IMR-90 (cell line): ENCODE data around the gene NKRF. TPM values are rescaled to one million over a fixed set of nuclear protein-coding genes. Genes with fewer than 3 reads are reported as not detected.
A peak's percentile ranks its signal among the peaks of the same experiment; 100 is the strongest.

Source experiments
- ATAC-seq: fragments of 200-7000 bp; cut with Tn5 transposase; 2 replicates; pipeline ENCODE4 v1.9.1; 2020; ENCODE audit warnings: low read depth, mild to moderate bottlenecking, moderate library complexity
- BruUV-seq: library from RNA; stranded (reverse); fragments of 400-500 nt; replicated peaks from 2 replicates; lab custom pipeline; 2021; lab: Mats Ljungman, UMichigan
- CTCF ChIA-PET: fragments of 300-600 bp; formaldehyde crosslinking; extraction: SDS; loops from one replicate; lab custom pipeline; 2021; ENCODE audit warnings: antibody characterized with exemption; lab: Yijun Ruan, JAX
- POLR2A ChIA-PET: fragments of 300-600 bp; sonication (Branson Sonifier 250); formaldehyde crosslinking; loops from one replicate; lab custom pipeline; 2022; ENCODE audit warnings: antibody characterized with exemption; ENCODE audit not compliant: unreplicated experiment; lab: Charles Lee
- DNase-seq: peaks from one replicate; pipeline ENCODE4 v3.0.0; 2013
- H2AFZ ChIP-seq: replicated peaks from 2 replicates; pipeline ENCODE3; 2013; ENCODE audit warnings: low read length, mild to moderate bottlenecking; ENCODE audit not compliant: poor library complexity
- H2AK5ac ChIP-seq: 2 replicates; pipeline ENCODE4 v1.6.1; 2013; ENCODE audit warnings: low read depth, low read length, inconsistent platforms
- H2AK9ac ChIP-seq: replicated peaks from 2 replicates; pipeline ENCODE3; 2013; ENCODE audit warnings: mild to moderate bottlenecking, low read depth, low read length, moderate library complexity; ENCODE audit not compliant: poor library complexity
- H2BK120ac ChIP-seq: 2 replicates; pipeline ENCODE4 v1.6.1; 2013; ENCODE audit warnings: low read depth, low read length, inconsistent platforms
- H2BK15ac ChIP-seq: 3 replicates; pipeline ENCODE4 v1.6.1; 2013; ENCODE audit warnings: low read depth, low read length, inconsistent platforms
- H2BK20ac ChIP-seq: 2 replicates; pipeline ENCODE4 v1.6.1; 2013; ENCODE audit warnings: low read depth, mild to moderate bottlenecking, inconsistent platforms, low read length, moderate library complexity
- H2BK5ac ChIP-seq: 2 replicates; pipeline ENCODE4 v1.6.1; 2013; ENCODE audit warnings: mild to moderate bottlenecking, low read depth, low read length, inconsistent platforms; ENCODE audit not compliant: poor library complexity, severe bottlenecking
- H3K14ac ChIP-seq: replicated peaks from 2 replicates; pipeline ENCODE4 v1.6.1; 2013; ENCODE audit warnings: low read depth, low read length, inconsistent platforms
- H3K18ac ChIP-seq: 2 replicates; pipeline ENCODE4 v1.6.1; 2013; ENCODE audit warnings: low read depth, low read length, control low read depth
- H3K23ac ChIP-seq: 2 replicates; pipeline ENCODE4 v1.6.1; 2013; ENCODE audit warnings: low read depth, low read length, inconsistent platforms
- H3K27ac ChIP-seq: 2 replicates; pipeline ENCODE4 v1.5.1; 2013; ENCODE audit warnings: mild to moderate bottlenecking, control low read depth, low read length; ENCODE audit not compliant: insufficient read depth
- H3K27me3 ChIP-seq: 2 replicates; pipeline ENCODE4 v1.6.1; 2013; ENCODE audit warnings: low read length; ENCODE audit not compliant: control insufficient read depth, insufficient read depth
- H3K36me3 ChIP-seq: 2 replicates; pipeline ENCODE4 v1.6.1; 2013; ENCODE audit warnings: low read length, mixed read lengths; ENCODE audit not compliant: control insufficient read depth, insufficient read depth
- H3K4ac ChIP-seq: 2 replicates; pipeline ENCODE4 v1.6.1; 2013; ENCODE audit warnings: low read depth, low read length, inconsistent platforms
- H3K4me1 ChIP-seq: 2 replicates; pipeline ENCODE4 v1.6.1; 2013; ENCODE audit warnings: low read length, mixed read lengths; ENCODE audit not compliant: control insufficient read depth, insufficient read depth
- H3K4me2 ChIP-seq: 2 replicates; pipeline ENCODE4 v1.6.1; 2013; ENCODE audit warnings: low read depth, mild to moderate bottlenecking, control low read depth, low read length, moderate library complexity
- H3K4me3 ChIP-seq: 2 replicates; pipeline ENCODE4 v1.5.1; 2013; ENCODE audit warnings: low read depth, mild to moderate bottlenecking, control low read depth, low read length, moderate library complexity; ENCODE audit not compliant: insufficient read depth
- H3K56ac ChIP-seq: 2 replicates; pipeline ENCODE4 v1.6.1; 2013; ENCODE audit warnings: low read length, inconsistent platforms; ENCODE audit not compliant: insufficient read depth; ENCODE audit errors: extremely low read depth
- H3K79me1 ChIP-seq, 2 experiments: 2 replicates each; pipeline ENCODE4 v1.6.1; 2013; ENCODE audit warnings: low read length in 2 of 2, inconsistent platforms in 1 of 2, low read depth in 1 of 2
- H3K9ac ChIP-seq: 2 replicates; pipeline ENCODE4 v1.6.1; 2013; ENCODE audit warnings: low read depth, low read length, control low read depth
- H3K9me1 ChIP-seq: 2 replicates; pipeline ENCODE4 v1.6.1; 2013; ENCODE audit warnings: low read length, inconsistent platforms; ENCODE audit not compliant: insufficient read depth
- H3K9me3 ChIP-seq: 2 replicates; pipeline ENCODE4 v1.6.1; 2013; ENCODE audit warnings: low read length; ENCODE audit not compliant: control insufficient read depth, insufficient read depth
- H4K20me1 ChIP-seq: 2 replicates; pipeline ENCODE4 v1.6.1; 2013; ENCODE audit warnings: low read length, inconsistent platforms; ENCODE audit not compliant: insufficient read depth
- H4K5ac ChIP-seq: 2 replicates; pipeline ENCODE4 v1.6.1; 2013; ENCODE audit warnings: mild to moderate bottlenecking, low read depth, low read length, control low read depth
- H4K8ac ChIP-seq, 2 experiments: 2 replicates each; pipeline ENCODE4 v1.6.1; 2013; ENCODE audit warnings: low read depth in 2 of 2, low read length in 2 of 2, control low read depth in 1 of 2, inconsistent platforms in 1 of 2
- H4K91ac ChIP-seq: 2 replicates; pipeline ENCODE4 v1.6.1; 2013; ENCODE audit warnings: low read depth, low read length, inconsistent platforms; ENCODE audit not compliant: insufficient read depth
- CEBPB ChIP-seq: IDR thresholded peaks from 2 replicates; pipeline ENCODE4 v1.6.1; 2012; ENCODE audit warnings: low read depth, low read length, improper control_type of control experiment
- MAFK ChIP-seq: IDR thresholded peaks from 2 replicates; pipeline ENCODE4 v1.6.1; 2012; ENCODE audit warnings: low read depth, low read length, improper control_type of control experiment
- MAZ ChIP-seq: IDR thresholded peaks from 2 replicates; pipeline ENCODE4 v1.6.1; 2012; ENCODE audit warnings: low read depth, mild to moderate bottlenecking, low read length, improper control_type of control experiment, moderate library complexity, borderline replicate concordance
- NFE2L2 ChIP-seq: fragments of 150-350 bp; IDR thresholded peaks from 2 replicates; pipeline ENCODE4 v1.6.1; 2016; ENCODE audit warnings: low read depth, mild to moderate bottlenecking, low read length
- RFX5 ChIP-seq: IDR thresholded peaks from 2 replicates; pipeline ENCODE4 v1.8.0; 2012; ENCODE audit warnings: low read depth, mild to moderate bottlenecking, low read length, moderate library complexity
- SMC3 ChIP-seq: fragments of 150-350 bp; IDR thresholded peaks from 2 replicates; pipeline ENCODE4 v1.6.1; 2016; ENCODE audit warnings: low read depth, mild to moderate bottlenecking, antibody characterized with exemption, low read length, moderate library complexity
- WGBS, 2 experiments: methylation state at CpG; one replicate each; pipeline versions ENCODE4 v1.1.5 to v1.1.7; 2013; ENCODE audit warnings: missing lambda C conversion rate in 2 of 2; ENCODE audit not compliant: insufficient read length in 1 of 2; ENCODE audit errors: extremely low coverage in 2 of 2; 5-methylcytosine and 5-hydroxymethylcytosine counted together
- dilution Hi-C: fragments of 300-500 bp; cut with HindIII; formaldehyde crosslinking; loops from one replicate; pipeline ENCODE4 v1.14.3; 2018; ENCODE audit warnings: low sequenced_read_pairs; ENCODE audit not compliant: unreplicated experiment
- in situ Hi-C: fragments of 300-500 bp; cut with MboI; formaldehyde crosslinking; loops from 3 replicates; pipeline ENCODE4 v1.14.3; 2019; ENCODE audit warnings: low sequenced_read_pairs, inconsistent platforms, mixed read lengths
- intact Hi-C: fragments of 100-400 bp; cut with micrococcal nuclease; formaldehyde crosslinking; loops from 2 replicates; pipeline ENCODE4 v1.10.0; 2022
- polyA plus RNA-seq, 3 experiments: library from polyadenylated mRNA; depleted of rRNA; stranded (reverse); fragments of >200 nt; gene quantifications; 2 replicates each; pipeline ENCODE4 v1.2.3, GENCODE V29; 2012; ENCODE audit warnings: low replicate concordance in 1 of 3
- total RNA-seq: library from RNA; depleted of rRNA; stranded (reverse); fragments of >200 nt; gene quantifications from 2 replicates; pipeline ENCODE4 v1.2.3, GENCODE V29; 2012

Gene NKRF
- total and polyA plus RNA-seq, 2 of the 4 experiments (the other 2 are of a cell fraction), result 2.2 to 4.1 TPM

DNA sequence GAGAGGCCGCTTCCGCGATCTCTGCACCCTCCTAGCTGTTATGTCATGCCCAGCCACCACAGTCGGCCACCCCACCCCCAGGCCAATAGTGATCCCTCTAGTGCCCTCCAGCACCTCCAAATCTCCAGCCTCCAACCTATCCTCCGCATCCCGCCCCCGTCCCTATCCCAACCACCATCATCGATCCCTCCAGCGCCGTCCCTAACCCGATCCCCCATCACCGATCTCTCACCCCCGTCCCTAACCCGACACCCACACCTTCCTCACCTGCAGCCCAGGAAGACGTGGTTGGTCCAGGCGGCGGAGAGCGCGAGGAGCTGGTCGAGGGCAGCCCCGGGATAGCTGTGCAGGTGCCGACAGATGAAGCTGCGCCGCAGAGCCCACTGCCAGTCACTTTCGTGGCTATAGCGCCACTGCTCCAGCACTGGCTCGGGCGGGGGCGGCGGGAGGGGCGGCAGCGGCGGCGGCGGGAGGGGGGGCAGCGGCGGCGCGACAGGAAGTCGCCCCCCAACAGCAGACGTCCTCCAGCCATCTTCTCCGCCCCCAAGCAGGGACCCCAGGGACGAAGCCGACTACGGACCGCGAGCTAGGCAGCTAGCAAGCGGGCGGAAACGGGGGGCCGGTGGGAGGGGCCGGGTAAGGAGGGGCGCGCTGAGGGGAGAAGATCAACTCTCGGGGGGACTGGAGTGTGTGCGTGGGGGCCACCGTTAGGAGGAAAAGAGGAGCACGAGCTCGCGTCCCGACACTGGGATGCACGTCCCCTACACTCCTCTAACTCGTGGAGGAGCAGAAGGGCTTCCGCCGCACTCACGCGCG is 552 bp downstream of the NKRF start:
- H4K91ac ChIP-seq, result peak overlapping the region; percentile 66; the same call in 1 of the 2 replicates
- peak overlapping the region; percentile 79 for H3K4ac ChIP-seq
- BruUV-seq, result no TSS peak
- ATAC-seq, result peak; percentile 58
- peak overlapping the region; percentile 56 for H2AK5ac ChIP-seq
- DNase-seq, result no peak
- H3K9ac ChIP-seq, result peak overlapping the region; percentile 98
- H3K27ac ChIP-seq, result peak overlapping the region; percentile 93
- H2BK120ac ChIP-seq, result no peak overlapping the region
- H3K9me3 ChIP-seq, result no peaks in the 10 kb centered on the region
- peak overlapping the region; percentile 97 for H3K4me3 ChIP-seq
- peaks cover 14% of the 10 kb centered on the region for H4K20me1 ChIP-seq
- H3K18ac ChIP-seq, result peak overlapping the region; percentile 71
- peak overlapping the region; percentile 94 for H2AFZ ChIP-seq
- peak; percentile 17; the same call in 1 of the 2 replicates for TF ChIP-seq MAZ
- TF ChIP-seq RFX5, result no peak
- TF ChIP-seq SMC3, result no peak
- TF ChIP-seq NFE2L2, result no peak
- TF ChIP-seq CEBPB, result no peak
- TF ChIP-seq MAFK, result no peak
- H2BK15ac ChIP-seq, result no peak overlapping the region
- H3K23ac ChIP-seq, result peak overlapping the region; percentile 63; the same call in 1 of the 2 replicates
- H2BK20ac ChIP-seq, result no peak overlapping the region
- H4K5ac ChIP-seq, result peak overlapping the region; percentile 80
- 0 out of 2 replicates have a peak, but pooled peaks cover 3% of the 10 kb centered on the region for H3K9me1 ChIP-seq
- peak overlapping the region; percentile 89 for H2AK9ac ChIP-seq
- dilution Hi-C loops (no loop called here), in situ Hi-C loops (no loop called here), intact Hi-C loops (loop anchor here (5.0 kb wide), 2 partner anchors 187 to 267 kb away; partner anchors contain the start of genes NDUFA1, RNF113A and RPL39)
- CTCF ChIA-PET, result interaction anchor here (0.6 kb wide), 1 partner anchor 11 kb away, joined by 3 read pairs; no protein-coding TSS in a partner anchor
- POLR2A ChIA-PET, result no interaction called here
- H3K56ac ChIP-seq, result peak overlapping the region; percentile 43; the same call in 1 of the 2 replicates
- H3K79me1 ChIP-seq, result peaks cover 0 to 10% of the 10 kb centered on the region in 2 experiments; a peak in 2 of 4 replicates
- peak overlapping the region; percentile 90 for H2BK5ac ChIP-seq
- H3K14ac ChIP-seq, result peak overlapping the region; percentile 82
- WGBS, 2 experiments, result 28% methylated on average over 7 of the region's 68 CpGs; no CpG with 5 or more reads in 1 of the 2 experiments
- no peaks in the 10 kb centered on the region for H3K27me3 ChIP-seq
- H3K4me1 ChIP-seq, result no peaks in the 10 kb centered on the region
- peak overlapping the region; percentile 94 for H3K4me2 ChIP-seq
- peak overlapping the region; percentile 41 to 86 for H4K8ac ChIP-seq
- H3K36me3 ChIP-seq, result no peaks in the 10 kb centered on the region
